CD4-positive, alpha-beta T cell treated with Interleukin-2 at 100 ng/mL for 4 hours (primary cell): ENCODE results near the gene TMED7.
A peak's percentile ranks its signal among the peaks of the same experiment; 100 is the strongest.

Source experiments
- DNase-seq: peaks from one replicate; pipeline ENCODE4 v3.0.0-alpha.2; 2020; ENCODE audit warnings: low spot score

The TMED7 gene

GRCh38 chr5:115627295-115627865 lies 1.5 kb upstream of the TMED7 start:
- DNase-seq = no peak

- no peak for DNase-seq
These were observed 598 bp upstream of the TMED7 start for GRCh38 chr5:115626445-115626823.

- DNase-seq = no peak
These were observed 842 bp downstream of the TMED7 start for GRCh38 chr5:115624994-115625393.

- DNase-seq = no peak
These were observed 2.2 kb downstream of the TMED7 start for GRCh38 chr5:115623658-115624057.

- DNase-seq = no peak
These were observed 4.4 kb downstream of the TMED7 start for GRCh38 chr5:115621365-115621900.

GRCh38 chr5:115616892-115617291 lies 8.9 kb downstream of the TMED7 start:
- DNase-seq = no peak

- no peak for DNase-seq
These were observed 9.4 kb downstream of the TMED7 start for GRCh38 chr5:115616472-115616871.

GRCh38 chr5:115611873-115612272 lies 14.0 kb downstream of the TMED7 start:
- no peak for DNase-seq

GRCh38 chr5:115607935-115608334 lies 17.9 kb downstream of the TMED7 start:
- DNase-seq = no peak

GRCh38 chr5:115605436-115605835 lies 20.4 kb downstream of the TMED7 start:
- no peak for DNase-seq

GRCh38 chr5:115602591-115603125 lies 23.2 kb downstream of the TMED7 start:
- no peak for DNase-seq

GRCh38 chr5:115601701-115602590 lies 23.9 kb downstream of the TMED7 start, which contains the start of gene TICAM2:
Gene TICAM2 (minus strand): TSS chr5:115602479. CDS start chr5:115581256, 21,223 bp downstream.
- DNase-seq = peak; percentile 47

GRCh38 chr5:115600766-115601165 lies 25.1 kb downstream of the TMED7 start:
- no peak for DNase-seq

GRCh38 chr5:115599924-115600323 lies 25.9 kb downstream of the TMED7 start:
- DNase-seq = no peak

- no peak for DNase-seq
These were observed 26.3 kb downstream of the TMED7 start for GRCh38 chr5:115599502-115599901.

GRCh38 chr5:115594128-115595047 lies 31.4 kb downstream of the TMED7 start:
- no peak for DNase-seq

- DNase-seq = no peak
These were observed 36.8 kb downstream of the TMED7 start for GRCh38 chr5:115589043-115589442.

GRCh38 chr5:115588640-115589039 lies 37.2 kb downstream of the TMED7 start:
- DNase-seq = no peak

GRCh38 chr5:115586525-115587146 lies 39.2 kb downstream of the TMED7 start:
- DNase-seq = peak; percentile 34

- DNase-seq = no peak
These were observed 40.6 kb downstream of the TMED7 start for GRCh38 chr5:115585265-115585664.

- DNase-seq = no peak
These were observed 41.3 kb downstream of the TMED7 start for GRCh38 chr5:115584501-115584900.
